Activated CD8-positive, alpha-beta T cell treated with anti-CD3 and anti-CD28 coated beads for 36 hours (primary cell): ENCODE results near the gene ADGRV1. TPM values are rescaled to one million over a fixed set of nuclear protein-coding genes. Genes with fewer than 3 reads are reported as not detected.
"Not testable (repeated sequence)": the region's sequence is repeated elsewhere in the genome, so short reads cannot be mapped to it uniquely, and the experiment has no call there.

Source experiments
- ATAC-seq: fragments of 200-7000 bp; cut with Tn5 transposase; one replicate; pipeline ENCODE4 v1.10.0; 2021; ENCODE audit warnings: mild to moderate bottlenecking, moderate library complexity
- CTCF ChIA-PET: fragments of 350-600 bp; sonication (Branson Sonifier 250); formaldehyde crosslinking; loops from one replicate; lab custom pipeline; 2021; ENCODE audit warnings: antibody characterized with exemption; lab: Charles Lee
- POLR2A ChIA-PET: fragments of 350-600 bp; sonication (Branson Sonifier 250); formaldehyde crosslinking; loops from one replicate; lab custom pipeline; 2021; ENCODE audit warnings: antibody characterized with exemption; lab: Charles Lee
- DNase-seq: peaks from one replicate; pipeline ENCODE4 v3.0.0-alpha.2; 2020
- H3K27ac Mint-ChIP-seq: one replicate; pipeline ENCODE4 v1.8.0; 2021; ENCODE audit warnings: mild to moderate bottlenecking, mixed read lengths
- H3K27me3 Mint-ChIP-seq: one replicate; pipeline ENCODE4 v1.8.0; 2021; ENCODE audit warnings: mixed read lengths
- H3K36me3 Mint-ChIP-seq: one replicate; pipeline ENCODE4 v1.8.0; 2021; ENCODE audit warnings: low read depth, mixed read lengths
- H3K4me1 Mint-ChIP-seq: one replicate; pipeline ENCODE4 v1.8.0; 2021; ENCODE audit warnings: low read depth, mixed read lengths
- H3K4me3 Mint-ChIP-seq: one replicate; pipeline ENCODE4 v1.8.0; 2021; ENCODE audit warnings: mild to moderate bottlenecking, moderate library complexity, mixed read lengths
- H3K9me3 Mint-ChIP-seq: one replicate; pipeline ENCODE4 v1.8.0; 2021; ENCODE audit warnings: mixed read lengths
- CTCF ChIP-seq: fragments of 200-600 bp; IDR thresholded peaks from one replicate; pipeline ENCODE4 v1.8.0; 2022; ENCODE audit warnings: antibody characterized with exemption, mild to moderate bottlenecking
- intact Hi-C: fragments of 100-400 bp; cut with micrococcal nuclease; formaldehyde crosslinking; loops from one replicate; pipeline ENCODE4 v1.10.0; 2022
- total RNA-seq, 2 experiments: library from RNA; stranded (reverse); gene quantifications; one replicate each; pipeline ENCODE4 v1.2.3, GENCODE V29; 2021

ADGRV1 gene
- total RNA-seq, 2 experiments from 2014 or later, result 0.18 TPM; not detected in 1

- ChIA-PET POLR2A (no interaction called here), CTCF (no interaction called here)
- Mint-ChIP-seq H3K27me3 (peaks cover 19% of the 10 kb centered on the region), H3K36me3 (no peaks in the 10 kb centered on the region), H3K4me1 (peaks cover 5% of the 10 kb centered on the region), H3K27ac (no peak overlapping the region), H3K4me3 (no peak overlapping the region), H3K9me3 (peaks cover 4% of the 10 kb centered on the region)
- no peak for TF ChIP-seq CTCF
- intact Hi-C loops, result no loop called here
- DNase-seq, result no peak
- ATAC-seq, result no peak
These were observed 452.4 kb downstream of the ADGRV1 start for GRCh38 chr5:91011029-91011428.

- CTCF ChIA-PET, result interaction anchor here (1.0 to 2.1 kb wide), 2 partner anchors 9 to 81 kb away, joined by 3 to 7 read pairs; no protein-coding TSS in a partner anchor
- H3K9me3 Mint-ChIP-seq, intact Hi-C loops, H3K36me3 Mint-ChIP-seq, H3K27ac Mint-ChIP-seq, POLR2A ChIA-PET, DNase-seq, H3K4me3 Mint-ChIP-seq, H3K4me1 Mint-ChIP-seq, ATAC-seq: not testable (repeated sequence)
- peaks cover 22% of the 10 kb centered on the region for H3K27me3 Mint-ChIP-seq
These were observed 454.3 kb downstream of the ADGRV1 start for GRCh38 chr5:91012867-91013266.

- intact Hi-C loops, result no loop called here
- no peak for DNase-seq
- CTCF ChIA-PET, result interaction anchor here (0.7 to 1.1 kb wide), 2 partner anchors 24 to 84 kb away, joined by 3 to 4 read pairs; no protein-coding TSS in a partner anchor
- no peaks in the 10 kb centered on the region for H3K4me1 Mint-ChIP-seq
- POLR2A ChIA-PET, result no interaction called here
- H3K4me3 Mint-ChIP-seq, result no peak overlapping the region
- H3K9me3 Mint-ChIP-seq, result peaks cover 4% of the 10 kb centered on the region
- ATAC-seq, result no peak
- TF ChIP-seq CTCF, result no peak
- no peaks in the 10 kb centered on the region for H3K36me3 Mint-ChIP-seq
- no peak overlapping the region for H3K27ac Mint-ChIP-seq
- peaks cover 23% of the 10 kb centered on the region for H3K27me3 Mint-ChIP-seq
These were observed 457.7 kb downstream of the ADGRV1 start for GRCh38 chr5:91016322-91016721.

- DNase-seq (no peak), ATAC-seq (no peak)
- ChIA-PET CTCF (interaction anchor here (1.3 to 1.4 kb wide), 2 partner anchors 10 to 57 kb away, joined by 3 to 4 read pairs; no protein-coding TSS in a partner anchor), POLR2A (no interaction called here)
- Mint-ChIP-seq H3K27ac (no peak overlapping the region), H3K9me3 (peaks cover 4% of the 10 kb centered on the region), H3K27me3 (peaks cover 23% of the 10 kb centered on the region), H3K4me1 (no peaks in the 10 kb centered on the region), H3K36me3 (no peaks in the 10 kb centered on the region), H3K4me3 (no peak overlapping the region)
- intact Hi-C loops, result no loop called here
- TF ChIP-seq CTCF, result no peak
These were observed 458.5 kb downstream of the ADGRV1 start for GRCh38 chr5:91016954-91017700.

GRCh38 chr5:91018200-91018599 is 459.6 kb downstream of the ADGRV1 start:
- Mint-ChIP-seq H3K27me3 (peaks cover 24% of the 10 kb centered on the region), H3K9me3 (peaks cover 3% of the 10 kb centered on the region), H3K4me1 (no peaks in the 10 kb centered on the region), H3K36me3 (no peaks in the 10 kb centered on the region), H3K27ac (no peak overlapping the region), H3K4me3 (no peak overlapping the region)
- DNase-seq (no peak), ATAC-seq (no peak)
- TF ChIP-seq CTCF, result no peak
- ChIA-PET CTCF (interaction anchor here (1.3 to 1.4 kb wide), 2 partner anchors 11 to 58 kb away, joined by 3 to 4 read pairs; no protein-coding TSS in a partner anchor), POLR2A (interaction anchor here (0.7 kb wide), 1 partner anchor 132 kb away, joined by 3 read pairs; no protein-coding TSS in a partner anchor)
- intact Hi-C loops, result no loop called here
